ENCODE results near the gene CPM.
A peak's percentile ranks its signal among the peaks of the same experiment; 100 is the strongest.

The CPM gene

GRCh38 chr12:68873316-68873715 is 59.7 kb downstream of the CPM start:
- no peak for DNase-seq

GRCh38 chr12:68871921-68872320 is 61.0 kb downstream of the CPM start:
- peak; percentile 6 for DNase-seq

GRCh38 chr12:68871396-68871795 is 61.6 kb downstream of the CPM start:
- DNase-seq = no peak

- no peak for DNase-seq
Measured at GRCh38 chr12:68870443-68870842, 62.5 kb downstream of the CPM start.

GRCh38 chr12:68870011-68870410 is 63.0 kb downstream of the CPM start:
- no peak for DNase-seq

GRCh38 chr12:68868043-68868790 is 64.8 kb downstream of the CPM start:
- no peak for DNase-seq

- no peak for DNase-seq
Measured at GRCh38 chr12:68867606-68868005, 65.4 kb downstream of the CPM start.

GRCh38 chr12:68866950-68867349 is 66.0 kb downstream of the CPM start:
- peak; percentile 10 for DNase-seq

- no peak for DNase-seq
Measured at GRCh38 chr12:68865399-68866164, 67.4 kb downstream of the CPM start.

GRCh38 chr12:68864604-68865003 is 68.4 kb downstream of the CPM start:
- no peak for DNase-seq

GRCh38 chr12:68863886-68864454 is 69.0 kb downstream of the CPM start:
- DNase-seq = peak; percentile 63

GRCh38 chr12:68863109-68863770 is 69.7 kb downstream of the CPM start:
- no peak for DNase-seq

GRCh38 chr12:68861890-68862289 is 71.1 kb downstream of the CPM start:
- DNase-seq = no peak

GRCh38 chr12:68856510-68856909 is 76.5 kb downstream of the CPM start:
- no peak for DNase-seq

GRCh38 chr12:68855771-68856170 is 77.2 kb downstream of the CPM start:
- DNase-seq = no peak

GRCh38 chr12:68855111-68855510 is 77.9 kb downstream of the CPM start:
- DNase-seq = no peak

GRCh38 chr12:68854554-68854953 is 78.4 kb downstream of the CPM start:
- DNase-seq = no peak

- DNase-seq = no peak
Measured at GRCh38 chr12:68854078-68854468, 78.9 kb downstream of the CPM start.

- DNase-seq = no peak
Measured at GRCh38 chr12:68853396-68854077, 79.4 kb downstream of the CPM start.

- no peak for DNase-seq
Measured at GRCh38 chr12:68851592-68852306, 81.2 kb downstream of the CPM start.

- DNase-seq = no peak
Measured at GRCh38 chr12:68850390-68850789, 82.6 kb downstream of the CPM start.

GRCh38 chr12:68846811-68847210 is 86.2 kb downstream of the CPM start:
- no peak for DNase-seq
